GM19240 (cell line): ENCODE measurements around the gene EIF5.

Experiments used
- DNase-seq: peaks from one replicate; pipeline ENCODE4 v3.0.0; 2011; ENCODE audit warnings: low spot score; ENCODE audit not compliant: insufficient read length

Gene EIF5

GRCh38 chr14:103393676-103394626 lies 59.9 kb downstream of the EIF5 start:
- DNase-seq, result no peak
